NCI-H526 treated with DMSO at 0.1 percent for 48 hours (cell line): Measurements from ENCODE around the gene SH3BP5L.
"Not testable (repeated sequence)": the region's sequence is repeated elsewhere in the genome, so short reads cannot be mapped to it uniquely, and the experiment has no call there.

ENCODE experiments used
- DNase-seq: peaks from one replicate; lab custom pipeline; 2025; lab: John Stamatoyannopoulos, UW

SH3BP5L gene

GRCh38 chr1:248810000-248810726 is 15.6 kb downstream of the SH3BP5L start:
- no peak for DNase-seq

GRCh38 chr1:248808876-248809275 is 16.8 kb downstream of the SH3BP5L start:
- DNase-seq, result no peak

GRCh38 chr1:248807067-248807737 is 18.5 kb downstream of the SH3BP5L start:
- no peak for DNase-seq

- DNase-seq, result no peak
Measured at GRCh38 chr1:248805876-248806275, 19.8 kb downstream of the SH3BP5L start.

GRCh38 chr1:248804771-248805681 is 20.7 kb downstream of the SH3BP5L start:
- DNase-seq, result no peak

- DNase-seq, result not testable (repeated sequence)
Measured at GRCh38 chr1:248803501-248803900, 22.2 kb downstream of the SH3BP5L start.

GRCh38 chr1:248802454-248802853 is 23.3 kb downstream of the SH3BP5L start:
- no peak for DNase-seq

GRCh38 chr1:248800459-248800858 is 25.3 kb downstream of the SH3BP5L start:
- no peak for DNase-seq

GRCh38 chr1:248798791-248799190 is 26.9 kb downstream of the SH3BP5L start:
- no peak for DNase-seq

- DNase-seq, result not testable (repeated sequence)
Measured at GRCh38 chr1:248794663-248795062, 31.1 kb downstream of the SH3BP5L start.

GRCh38 chr1:248793592-248793991 is 32.1 kb downstream of the SH3BP5L start:
- no peak for DNase-seq

GRCh38 chr1:248792342-248792741 is 33.4 kb downstream of the SH3BP5L start:
- DNase-seq, result no peak

- DNase-seq, result no peak
Measured at GRCh38 chr1:248791010-248791409, 34.7 kb downstream of the SH3BP5L start.

GRCh38 chr1:248790456-248790855 is 35.3 kb downstream of the SH3BP5L start:
- no peak for DNase-seq

- DNase-seq, result not testable (repeated sequence)
Measured at GRCh38 chr1:248789337-248789736, 36.4 kb downstream of the SH3BP5L start.

GRCh38 chr1:248788327-248788726 is 37.4 kb downstream of the SH3BP5L start:
- DNase-seq, result no peak

- no peak for DNase-seq
Measured at GRCh38 chr1:248787430-248787829, 38.3 kb downstream of the SH3BP5L start.

GRCh38 chr1:248786156-248786555 is 39.6 kb downstream of the SH3BP5L start:
- no peak for DNase-seq

- no peak for DNase-seq
Measured at GRCh38 chr1:248783367-248783766, 42.3 kb downstream of the SH3BP5L start.

- no peak for DNase-seq
Measured at GRCh38 chr1:248782416-248783141, 43.1 kb downstream of the SH3BP5L start.

GRCh38 chr1:248779350-248779749 is 46.4 kb downstream of the SH3BP5L start:
- DNase-seq, result no peak

GRCh38 chr1:248778906-248779305 is 46.8 kb downstream of the SH3BP5L start:
- no peak for DNase-seq
